Spleen (tissue), 7 donors: ENCODE data around the gene RPS14.

Source experiments
- CTCF ChIP-seq, 11 experiments: fragments of 200-600 bp in 7 of 11; fragments of 450-650 bp in 4 of 11; sonication (generic) in 4 of 11; IDR thresholded peaks in 8 of 11; conservative IDR thresholded peaks in 3 of 11; 1 replicate in 7 of 11; 2 replicates in 4 of 11; pipeline versions ENCODE4 v1.4.0 to v1.8.0; 2016 to 2021; ENCODE audit warnings: antibody characterized with exemption in 11 of 11, inconsistent platforms in 4 of 11, mild to moderate bottlenecking in 1 of 11
- POLR2A ChIP-seq, 3 donors: fragments of 450-650 bp; IDR thresholded peaks; one replicate each; pipeline ENCODE4 v1.5.1; 2017; ENCODE audit warnings: antibody characterized with exemption in 3 of 3, mild to moderate bottlenecking in 1 of 3
- POLR2AphosphoS5 ChIP-seq, 3 donors: sonication (generic); formaldehyde crosslinking; IDR thresholded peaks; one replicate each; pipeline ENCODE4 v1.5.1; 2017; ENCODE audit warnings: antibody characterized with exemption in 3 of 3
- donor health status: DM: no; HTN: no; CAD: no; lungs with moderate emphysema.
- donor health status: DM: no; HTN: no; CAD: no.
- donor health status: DM: no; HTN: no; CAD: no.

- TF ChIP-seq CTCF (IDR thresholded peaks at IDR 0.05 in 8 of 11, conservative IDR thresholded peaks at IDR 0.05 in 3 of 11) (no peak), POLR2A (IDR thresholded peaks at IDR 0.05) (no peak), POLR2AphosphoS5 (IDR thresholded peaks at IDR 0.05) (no peak)
Measured at GRCh38 chr5:150461231-150461630, 11.7 kb upstream of the RPS14 start.
